Right renal pelvis (tissue), 4 donors: Measurements from ENCODE around the gene LURAP1L. TPM values are rescaled to one million over a fixed set of nuclear protein-coding genes. Genes with fewer than 3 reads are reported as not detected.

Source experiments
- DNase-seq, 4 donors: peaks; one replicate each; pipeline ENCODE4 v3.0.0-alpha.2; 2013; ENCODE audit warnings: low read depth in 4 of 4, low spot score in 3 of 4, missing footprints in 1 of 4
- polyA plus RNA-seq, 4 donors: library from polyadenylated mRNA; unstranded; fragments of 120-200 nt; gene quantifications; one replicate each; pipeline ENCODE4 v1.2.1, GENCODE V29; 2013; ENCODE audit not compliant: insufficient read length in 4 of 4

Gene LURAP1L
- polyA plus RNA-seq, 4 donors, result 22.5 to 23.8 (median 22.9) TPM

GRCh38 chr9:12775679-12776512, 1.1 kb downstream of the LURAP1L start:
- peak; percentile 77 to 86 (median 80) for DNase-seq

DNA sequence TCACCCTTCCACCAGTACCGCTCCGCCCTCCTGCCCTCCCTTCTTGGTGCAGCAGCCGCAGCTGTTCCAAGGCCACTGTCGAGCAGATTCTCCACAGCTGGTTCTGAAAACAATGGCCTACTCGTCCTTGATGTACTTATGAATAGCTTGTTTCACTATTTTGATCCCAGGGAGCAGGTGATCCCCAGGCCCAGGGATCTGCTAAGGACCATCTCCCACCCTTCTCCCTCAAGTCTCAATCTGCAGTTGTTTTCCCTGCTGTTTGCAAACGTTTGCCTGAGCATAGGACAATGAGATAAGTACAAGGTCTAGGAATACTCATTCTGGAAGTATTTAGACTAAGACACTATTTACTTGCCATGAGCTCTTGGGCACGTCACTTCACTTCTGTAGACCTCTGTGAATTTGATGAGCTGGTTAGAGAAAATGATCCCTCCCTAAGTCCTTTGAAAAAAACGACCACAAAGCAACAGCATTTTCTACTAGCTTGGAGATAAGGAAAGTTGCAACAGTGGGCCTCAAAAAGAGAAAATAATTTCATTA, 1.8 kb downstream of the LURAP1L start:
- DNase-seq, result peak in 2 of 4 donors; percentile 18 to 30

DNA sequence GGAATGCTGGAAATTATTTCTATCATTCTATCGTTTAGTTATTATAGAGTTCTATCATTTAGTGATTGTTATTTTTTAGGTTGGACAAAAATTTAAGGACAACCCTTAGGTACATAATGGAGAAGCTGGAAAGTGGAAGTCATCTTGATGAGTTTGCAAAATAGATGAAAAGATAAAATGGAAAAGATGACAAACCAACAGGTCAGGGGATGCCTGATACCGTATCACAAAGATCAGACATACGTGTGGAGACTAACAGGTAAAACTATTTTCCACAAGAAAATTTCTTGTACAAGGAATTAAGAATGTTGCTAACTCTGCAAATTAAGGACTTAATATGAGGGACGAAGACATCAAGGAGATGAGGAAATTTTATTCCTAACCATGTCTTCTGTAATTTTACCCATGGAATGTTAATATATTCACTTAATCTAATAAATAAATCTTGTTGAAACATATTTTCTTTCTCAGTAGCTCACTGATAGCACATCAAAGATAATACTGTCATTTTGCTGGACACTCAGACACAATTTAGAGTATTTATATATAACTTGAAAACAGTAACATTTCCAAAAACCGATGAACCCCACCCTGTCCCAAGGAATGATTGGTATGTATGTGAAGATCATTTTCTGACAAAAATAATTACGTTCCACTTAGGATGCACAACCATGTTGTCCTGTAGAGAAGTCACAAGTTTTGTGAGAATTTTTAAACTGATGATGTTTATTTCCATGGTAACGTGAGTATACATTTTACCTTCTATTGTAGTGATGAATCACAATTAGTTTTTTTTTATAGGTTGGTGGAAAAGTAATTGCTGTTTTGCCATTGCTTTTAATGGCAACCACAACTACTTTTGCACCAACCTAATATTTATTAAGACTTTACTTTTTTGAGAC, 2.6 kb downstream of the LURAP1L start:
- no peak for DNase-seq

DNA sequence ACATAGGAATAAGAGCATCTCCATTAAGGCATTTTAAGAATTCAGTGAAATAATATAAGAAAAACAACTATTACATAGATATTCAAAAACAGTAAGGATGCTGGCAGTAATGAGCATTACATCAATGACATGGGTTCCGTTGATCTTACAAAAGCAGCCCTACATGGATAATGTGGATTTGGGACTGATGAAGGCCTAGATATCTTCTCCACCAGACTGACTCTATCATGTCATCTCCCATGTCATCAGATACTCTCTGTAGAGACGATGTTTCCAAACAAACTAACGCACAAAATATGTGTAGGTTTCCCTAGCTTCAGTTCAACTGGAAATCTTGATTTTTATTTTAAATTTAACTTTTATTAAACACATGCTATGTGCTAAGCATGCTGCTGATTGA, 3.6 kb downstream of the LURAP1L start:
- DNase-seq, result no peak

DNA sequence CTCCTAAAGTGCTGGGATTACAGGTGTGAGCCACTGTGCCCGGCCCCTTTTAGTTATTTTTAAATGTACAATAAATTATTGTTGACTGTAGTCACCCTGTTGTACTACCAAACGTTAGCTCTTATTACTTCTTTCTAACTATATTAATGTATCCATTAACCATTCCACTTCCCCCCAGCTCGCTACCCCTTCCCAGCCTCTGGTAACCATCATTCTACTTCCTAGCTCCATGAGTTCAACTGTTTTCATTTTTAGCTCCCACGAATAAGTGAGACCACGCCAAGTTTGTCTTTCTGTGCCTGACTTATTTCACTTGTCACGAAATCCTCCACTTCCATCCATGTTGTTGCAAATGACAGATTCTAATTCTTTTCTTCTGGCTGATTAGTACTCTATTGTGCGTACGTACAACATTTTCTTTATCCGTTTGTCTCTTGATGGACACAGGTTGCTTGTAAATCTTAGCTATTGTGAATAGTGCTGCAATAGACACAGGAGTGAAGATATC, 6.5 kb downstream of the LURAP1L start:
- no peak for DNase-seq

- no peak for DNase-seq
Measured at GRCh38 chr9:12783767-12784460, 9.1 kb downstream of the LURAP1L start.

GRCh38 chr9:12784461-12785259, 9.8 kb downstream of the LURAP1L start:
- DNase-seq, result no peak

DNA sequence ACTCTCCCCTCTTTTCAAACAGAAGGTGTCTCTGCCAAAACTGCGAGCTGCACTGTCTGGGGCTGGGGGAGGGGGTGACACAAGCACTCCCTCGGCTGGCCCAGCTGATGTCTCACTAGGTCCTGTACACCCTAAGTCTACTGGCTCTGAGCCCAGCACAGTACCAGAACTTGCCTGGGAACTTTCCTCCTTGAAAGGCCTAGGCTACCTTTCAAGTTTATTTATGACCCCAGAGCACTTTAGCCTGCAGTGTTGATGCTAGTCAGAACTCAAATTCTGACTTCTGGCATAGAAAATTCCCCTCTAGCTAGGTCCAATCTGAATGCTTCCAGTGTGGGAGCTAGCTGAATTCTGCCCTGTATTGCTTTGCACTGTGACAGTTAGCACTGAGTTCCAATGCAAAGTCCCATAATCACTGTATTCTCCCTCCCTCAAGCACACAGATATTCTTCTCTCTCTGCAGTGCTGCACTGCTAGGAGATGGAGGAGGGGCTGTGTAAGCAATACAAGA, 10.5 kb downstream of the LURAP1L start:
- no peak for DNase-seq

- DNase-seq, result no peak
Measured at GRCh38 chr9:12785941-12786340, 11.1 kb downstream of the LURAP1L start.

DNA sequence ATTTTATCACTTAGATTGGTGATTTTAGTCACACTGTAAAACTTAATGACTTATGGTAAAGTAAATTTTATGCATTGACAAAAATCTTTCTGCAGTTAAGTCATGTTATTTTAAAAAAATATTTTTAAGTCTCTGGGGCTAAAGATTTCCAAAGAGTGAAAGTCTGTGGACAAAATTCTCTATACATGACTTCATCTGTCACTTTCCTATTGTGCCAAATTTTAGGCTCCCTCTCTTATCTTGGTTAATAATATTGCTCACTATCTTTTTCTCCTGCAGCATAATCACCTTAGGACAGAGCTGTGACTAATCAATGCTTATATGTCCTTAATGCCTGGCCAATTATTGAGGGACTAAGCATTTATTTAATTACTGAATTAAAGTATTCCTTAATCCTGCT, 15.2 kb downstream of the LURAP1L start:
- no peak for DNase-seq

GRCh38 chr9:12790883-12791282, 16.1 kb downstream of the LURAP1L start:
- DNase-seq, result no peak

- DNase-seq, result peak in 2 of 4 donors; percentile 27 to 47
Measured at GRCh38 chr9:12794101-12794799, 19.4 kb downstream of the LURAP1L start.

DNA sequence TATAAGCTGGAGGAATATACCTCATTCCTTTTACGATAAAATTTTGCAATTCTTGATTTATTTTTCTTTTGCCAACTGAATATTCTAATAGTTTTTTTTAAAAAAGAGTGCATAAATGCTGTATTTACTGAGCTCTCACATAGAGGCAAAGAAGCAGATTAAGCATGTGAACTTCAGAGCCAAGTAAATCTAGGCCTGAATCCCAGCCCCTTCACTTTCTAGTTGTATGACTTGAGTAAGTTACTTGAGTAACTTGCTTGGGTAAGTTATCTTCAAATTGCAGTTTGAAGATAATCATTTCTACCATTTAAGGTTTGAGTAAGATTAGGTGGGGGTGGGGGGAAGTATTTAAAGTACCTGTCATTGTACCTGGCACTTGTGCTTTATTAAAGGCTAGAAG, 21.8 kb downstream of the LURAP1L start:
- no peak for DNase-seq

DNA sequence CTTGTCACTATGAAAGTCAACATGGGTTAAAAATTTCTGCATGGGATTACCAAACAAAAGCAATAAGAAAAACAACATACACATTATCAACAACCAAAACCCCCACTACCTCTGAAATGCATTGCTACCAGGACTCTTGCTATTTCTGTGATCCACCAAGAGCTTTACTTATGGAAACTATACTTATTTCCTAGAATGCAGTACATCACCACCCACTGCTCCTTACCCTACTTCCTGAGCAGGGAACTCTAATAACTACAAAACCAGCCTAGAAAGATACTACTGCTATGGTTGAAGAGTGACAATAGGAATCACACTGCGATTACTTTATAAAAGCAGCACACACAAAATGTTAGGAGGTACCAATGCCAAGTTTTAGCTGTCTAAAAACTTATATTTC, 22.2 kb downstream of the LURAP1L start:
- DNase-seq, result no peak

DNA sequence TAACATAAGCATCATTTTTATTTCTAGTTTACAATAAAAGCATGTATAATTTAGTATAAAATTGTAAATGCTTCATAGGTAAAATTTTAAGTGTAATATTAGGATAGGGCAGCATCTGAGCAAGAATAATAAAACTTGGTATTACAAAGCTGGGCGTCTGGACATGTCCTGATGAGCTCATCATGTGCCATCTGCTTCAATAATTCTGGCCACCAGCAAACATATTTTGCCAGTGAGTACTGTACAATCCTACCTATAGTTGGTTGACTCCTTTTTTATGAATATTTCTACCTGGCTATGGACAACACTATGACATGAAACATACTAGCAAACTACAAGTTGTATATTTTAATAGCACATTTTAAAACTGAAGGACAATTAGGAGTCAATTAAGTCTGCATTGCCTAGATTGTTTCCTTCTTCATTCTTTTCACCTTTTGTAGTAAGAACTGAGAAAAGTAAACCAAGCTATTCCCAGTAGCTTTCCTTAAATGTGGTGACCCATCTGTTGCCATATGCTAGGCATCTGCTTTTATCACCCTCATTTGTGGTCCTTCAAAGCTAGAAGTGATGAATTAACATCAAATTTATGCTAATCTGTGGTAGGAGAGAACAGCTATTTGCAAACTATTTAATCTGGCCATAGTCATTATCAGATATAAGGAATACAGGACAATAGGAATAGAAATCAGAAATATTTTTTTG, 23.4 kb downstream of the LURAP1L start:
- no peak for DNase-seq

DNA sequence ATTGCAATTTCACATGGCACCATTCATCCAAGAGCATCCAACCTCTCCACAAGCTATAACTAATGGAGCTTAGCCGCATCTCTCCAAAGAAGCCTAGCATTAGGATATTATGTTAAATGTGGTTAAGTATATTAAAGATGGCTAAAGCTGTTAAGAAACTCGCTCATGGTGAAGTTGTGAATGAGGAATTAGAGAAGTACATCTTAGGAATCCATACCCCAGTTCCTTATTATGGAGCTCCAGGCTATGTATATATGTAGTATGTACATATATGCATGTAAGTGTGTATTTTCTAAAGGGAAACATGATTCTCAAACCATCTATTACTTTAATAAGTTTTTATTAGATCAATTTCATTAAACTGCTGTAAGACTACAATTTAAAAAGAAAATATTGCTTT, 26.4 kb downstream of the LURAP1L start:
- no peak for DNase-seq

GRCh38 chr9:12801663-12802062, 26.8 kb downstream of the LURAP1L start:
- DNase-seq, result peak in 1 of 4 donors; percentile 34

GRCh38 chr9:12802093-12802492, 27.3 kb downstream of the LURAP1L start:
- DNase-seq, result no peak
